Subcutaneous adipose tissue (tissue), 4 donors: ENCODE data around the gene THBS2. TPM values are rescaled to one million over a fixed set of nuclear protein-coding genes. Genes with fewer than 3 reads are reported as not detected.

Experiments used
- CTCF ChIP-seq: fragments of 450-650 bp; IDR thresholded peaks from one replicate; pipeline ENCODE4 v1.5.1; 2016; ENCODE audit warnings: low read depth, mild to moderate bottlenecking, control low read depth, antibody characterized with exemption, moderate library complexity
- total RNA-seq, 4 donors: library from RNA; depleted of rRNA; stranded (reverse); fragments of >200 nt; gene quantifications; one replicate each; pipeline ENCODE4 v1.1.0, GENCODE V29; 2016

Gene THBS2
- total RNA-seq, 4 donors from 2014 or later: 43.5 to 97.0 (median 89.0) TPM

GRCh38 chr6:169252505-169253189, 999 bp downstream of the THBS2 start:
- TF ChIP-seq CTCF: no peak

GRCh38 chr6:169251822-169252504, 1.7 kb downstream of the THBS2 start:
- TF ChIP-seq CTCF: no peak

GRCh38 chr6:169251371-169251802, 2.3 kb downstream of the THBS2 start:
- TF ChIP-seq CTCF: no peak

- no peak for TF ChIP-seq CTCF
Measured at GRCh38 chr6:169250660-169251059, 3.0 kb downstream of the THBS2 start.

- TF ChIP-seq CTCF: no peak
Measured at GRCh38 chr6:169249057-169249456, 4.6 kb downstream of the THBS2 start.

- no peak for TF ChIP-seq CTCF
Measured at GRCh38 chr6:169248521-169248971, 5.1 kb downstream of the THBS2 start.

- TF ChIP-seq CTCF: no peak
Measured at GRCh38 chr6:169247991-169248390, 5.7 kb downstream of the THBS2 start.
